ENCODE results near the gene PLAGL2.
"Not testable (repeated sequence)": the region's sequence is repeated elsewhere in the genome, so short reads cannot be mapped to it uniquely, and the experiment has no call there.

Gene PLAGL2

DNA sequence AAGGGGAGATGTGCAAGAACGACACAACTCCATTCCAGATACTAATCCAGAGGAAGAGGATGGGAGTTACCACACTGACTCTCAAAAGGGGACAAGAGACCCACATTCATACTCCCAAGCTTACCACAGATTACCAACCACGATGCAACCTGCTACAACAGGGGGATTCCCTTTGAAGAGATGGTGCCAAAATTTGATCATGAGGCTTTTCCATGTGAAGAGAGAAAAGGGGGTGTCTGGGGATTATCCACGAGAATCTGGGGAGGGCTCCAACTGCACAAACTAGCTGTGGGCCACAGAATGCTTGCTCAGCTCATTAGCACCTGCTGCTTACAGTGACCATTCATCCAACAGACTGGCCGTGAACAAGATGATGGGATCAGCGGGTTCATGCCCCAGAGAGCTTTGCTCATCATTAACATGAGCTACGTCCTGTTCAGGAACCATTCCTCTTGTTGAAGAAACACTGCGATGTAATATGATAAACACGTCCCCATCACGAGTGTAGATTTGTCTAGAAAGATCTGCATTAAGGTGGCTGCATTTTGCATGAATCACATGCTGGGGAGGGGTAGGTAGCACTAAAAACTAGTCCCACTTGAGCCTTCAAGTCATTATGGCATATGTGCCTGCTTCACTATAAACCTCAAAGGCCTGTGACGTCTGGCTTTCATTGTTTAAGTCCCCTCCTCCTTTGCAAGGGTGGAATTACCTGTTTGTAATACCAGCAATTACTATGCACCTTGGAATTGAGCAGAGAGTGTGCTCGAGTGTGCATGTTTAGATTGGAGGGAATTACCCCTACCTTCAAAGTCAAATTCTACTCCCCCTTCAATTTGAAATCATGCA is 4.0 kb downstream of the PLAGL2 start:
- no peak for DNase-seq (ENCODE audit: low read depth)

DNA sequence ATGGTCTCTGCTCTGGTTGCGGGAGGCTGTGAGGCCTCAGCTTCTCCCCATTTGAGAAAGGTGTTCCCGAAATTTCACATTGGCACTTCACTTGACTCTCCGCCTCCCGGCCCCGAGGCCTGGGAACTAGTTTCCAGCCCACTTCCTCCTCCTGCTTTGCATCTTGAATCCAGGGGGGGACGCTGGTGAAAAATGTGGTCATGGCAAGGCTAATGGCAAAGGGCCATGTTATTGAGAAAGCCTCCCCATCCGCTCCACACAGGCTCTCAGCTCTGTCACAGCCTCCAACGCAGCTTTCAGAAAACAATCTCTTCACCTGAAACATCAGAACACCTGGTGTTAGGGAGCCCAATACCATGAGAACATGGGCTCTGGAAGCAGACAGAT is 5.6 kb downstream of the PLAGL2 start:
- DNase-seq (ENCODE audit: low read depth) = no peak

- no peak for DNase-seq (ENCODE audit: low read depth)
Observed at GRCh38 chr20:32201296-32201976, 6.1 kb downstream of the PLAGL2 start.

DNA sequence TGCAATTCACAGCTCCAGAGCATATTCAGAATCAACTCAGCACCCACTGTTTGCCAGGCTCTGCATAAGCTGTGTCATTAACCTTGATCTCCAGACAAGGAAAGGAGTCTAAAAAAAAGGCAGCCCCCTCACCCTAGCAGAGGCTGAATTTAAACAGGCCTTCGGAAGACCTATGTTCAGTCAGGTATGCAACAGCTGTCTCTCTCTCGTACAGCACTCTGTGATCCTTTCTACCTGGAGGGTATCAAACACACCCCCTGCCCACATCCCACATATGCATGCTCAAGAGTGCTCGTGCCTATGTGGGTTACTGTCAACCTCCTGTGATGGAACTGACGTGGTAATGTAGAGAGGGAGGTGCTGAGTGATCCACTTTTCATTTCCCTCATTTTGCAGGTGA is 8.5 kb downstream of the PLAGL2 start:
- no peak for DNase-seq (ENCODE audit: low read depth)

DNA sequence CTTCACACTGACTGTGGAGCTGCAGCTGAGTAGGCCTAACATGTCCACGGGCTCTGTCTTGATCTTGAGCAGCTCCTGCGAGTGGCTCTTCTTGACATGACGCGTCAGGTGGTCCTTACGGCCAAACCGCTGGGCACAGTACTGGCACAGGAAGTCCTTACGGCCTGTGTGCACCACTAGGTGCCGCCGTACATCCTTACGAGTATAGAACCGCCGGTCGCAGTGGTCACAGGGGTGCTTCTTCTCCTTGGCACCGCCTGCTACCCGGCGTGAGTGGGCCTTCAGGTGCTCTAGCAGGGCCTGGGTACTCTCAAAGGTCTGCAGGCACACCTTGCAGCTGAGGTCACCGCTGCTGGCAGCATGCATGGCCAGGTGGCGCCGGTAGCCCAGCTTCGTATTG is 10.4 kb downstream of the PLAGL2 start:
- not testable (repeated sequence) for DNase-seq (ENCODE audit: low read depth)

- DNase-seq (ENCODE audit: low read depth) = not testable (repeated sequence)
Observed at GRCh38 chr20:32196613-32197012, 10.9 kb downstream of the PLAGL2 start.

DNA sequence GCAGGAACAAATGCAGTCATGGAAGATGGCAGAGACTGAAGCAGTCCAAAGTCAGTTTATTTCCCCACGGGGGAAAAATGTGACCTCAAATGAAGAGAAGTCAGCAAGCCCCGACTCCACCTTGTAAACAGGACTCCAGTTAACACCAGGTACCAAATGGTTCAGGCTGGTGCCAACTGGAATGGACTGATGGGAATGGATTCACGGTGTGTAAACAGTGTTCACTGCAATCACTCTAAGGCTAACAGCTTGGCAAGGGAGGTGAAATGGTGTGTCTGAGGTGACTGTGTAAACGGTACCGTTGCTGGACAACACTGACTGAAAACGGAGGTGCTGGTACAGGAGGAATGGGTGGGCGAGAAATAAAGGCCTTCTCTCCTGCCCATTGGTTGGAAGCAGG is 12.0 kb downstream of the PLAGL2 start:
- no peak for DNase-seq (ENCODE audit: low read depth)

GRCh38 chr20:32193996-32194395 is 13.5 kb downstream of the PLAGL2 start:
- DNase-seq (ENCODE audit: low read depth) = no peak

DNA sequence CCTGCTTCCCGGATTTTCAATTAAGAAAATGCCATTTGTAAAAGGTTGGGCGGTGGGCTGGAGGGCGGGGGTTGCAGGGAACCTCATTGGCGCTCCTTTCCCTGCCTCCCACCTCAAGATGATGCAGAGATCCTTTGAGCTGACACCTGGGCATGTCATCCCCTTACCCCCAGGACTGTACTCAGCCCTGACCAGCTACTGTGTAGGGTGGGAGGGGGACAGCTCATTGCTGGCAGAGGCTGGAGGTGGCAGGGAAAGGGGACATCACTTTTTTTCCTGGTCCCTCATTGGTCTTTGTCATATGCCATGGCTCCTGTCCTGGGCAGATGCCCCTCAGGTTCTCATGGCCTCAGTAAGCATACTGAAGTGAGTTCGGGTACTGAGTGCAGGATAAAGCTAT is 14.2 kb downstream of the PLAGL2 start:
- not testable (repeated sequence) for DNase-seq (ENCODE audit: low read depth)

GRCh38 chr20:32192698-32193097 is 14.8 kb downstream of the PLAGL2 start:
- no peak for DNase-seq (ENCODE audit: low read depth)

GRCh38 chr20:32191873-32192272 is 15.7 kb downstream of the PLAGL2 start:
- no peak for DNase-seq (ENCODE audit: low read depth)

DNA sequence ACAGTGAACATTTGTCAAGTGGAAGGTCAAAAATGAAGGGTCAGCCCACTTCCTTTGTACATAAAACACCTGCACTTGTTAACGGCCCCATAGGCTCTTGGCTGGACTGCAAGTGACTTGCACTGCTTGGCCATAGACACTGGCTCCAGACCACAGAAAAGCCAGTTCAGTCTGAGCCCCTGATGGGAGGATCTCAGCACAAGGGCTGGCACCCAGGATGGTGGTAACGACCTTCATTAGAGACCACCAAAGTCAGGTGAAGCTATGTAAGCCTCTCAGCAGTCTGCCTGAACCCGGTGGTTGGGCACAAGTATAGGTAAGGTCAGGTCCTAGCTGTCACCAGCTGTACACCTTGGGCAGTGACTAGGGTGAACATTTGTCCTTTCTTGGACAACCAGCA is 16.1 kb downstream of the PLAGL2 start:
- DNase-seq (ENCODE audit: low read depth) = no peak

GRCh38 chr20:32190616-32191415 is 16.7 kb downstream of the PLAGL2 start:
- DNase-seq (ENCODE audit: low read depth) = no peak

DNA sequence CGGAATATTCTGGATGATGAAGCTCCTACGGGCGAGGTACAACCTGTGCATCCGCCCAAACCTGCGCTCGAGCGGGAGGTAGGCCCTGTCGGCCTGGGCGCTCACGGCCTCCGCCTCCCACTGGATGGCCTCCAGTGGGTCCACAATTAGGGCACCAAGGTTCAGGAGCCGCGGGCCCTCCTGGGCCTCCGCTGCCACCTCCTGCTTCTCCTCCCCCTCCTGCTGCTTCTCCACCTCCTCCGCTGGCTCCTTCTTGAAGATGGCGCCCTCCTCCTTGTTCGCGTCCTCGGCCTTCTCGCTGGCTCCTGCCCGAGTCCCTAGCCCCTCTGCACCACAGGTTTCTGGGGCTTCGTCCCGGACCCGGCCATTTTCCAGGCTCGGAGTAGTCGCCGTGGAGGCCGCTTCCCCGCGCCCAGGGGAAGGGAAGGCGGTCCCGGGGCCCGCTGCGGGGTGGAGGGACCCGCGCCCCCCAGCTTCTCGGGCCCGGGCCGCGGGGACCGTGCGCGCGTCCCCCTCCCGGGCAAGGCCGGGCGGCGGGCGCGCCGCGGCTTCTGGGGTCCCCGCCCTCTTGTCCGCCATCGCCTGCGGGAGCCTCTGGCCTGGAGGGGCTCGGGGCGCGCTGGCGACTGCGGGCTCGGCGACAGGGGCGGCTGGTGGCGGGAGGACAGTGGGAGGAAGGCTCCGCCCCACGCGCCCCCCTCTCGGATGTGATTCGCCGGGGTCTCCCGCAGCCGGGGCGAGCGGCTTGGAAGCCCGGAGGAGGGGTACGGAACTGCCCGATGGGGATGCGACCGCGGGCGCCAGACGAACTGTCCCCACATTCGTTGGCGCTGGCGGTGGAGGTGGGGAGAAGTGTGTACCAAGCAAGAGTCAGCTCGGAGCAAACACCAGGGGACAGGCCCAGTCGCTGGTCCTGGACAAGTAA is 17.6 kb downstream of the PLAGL2 start:
- no peak for DNase-seq (ENCODE audit: low read depth)

- no peak for DNase-seq (ENCODE audit: low read depth)
Observed at GRCh38 chr20:32189123-32189410, 18.5 kb downstream of the PLAGL2 start.

DNA sequence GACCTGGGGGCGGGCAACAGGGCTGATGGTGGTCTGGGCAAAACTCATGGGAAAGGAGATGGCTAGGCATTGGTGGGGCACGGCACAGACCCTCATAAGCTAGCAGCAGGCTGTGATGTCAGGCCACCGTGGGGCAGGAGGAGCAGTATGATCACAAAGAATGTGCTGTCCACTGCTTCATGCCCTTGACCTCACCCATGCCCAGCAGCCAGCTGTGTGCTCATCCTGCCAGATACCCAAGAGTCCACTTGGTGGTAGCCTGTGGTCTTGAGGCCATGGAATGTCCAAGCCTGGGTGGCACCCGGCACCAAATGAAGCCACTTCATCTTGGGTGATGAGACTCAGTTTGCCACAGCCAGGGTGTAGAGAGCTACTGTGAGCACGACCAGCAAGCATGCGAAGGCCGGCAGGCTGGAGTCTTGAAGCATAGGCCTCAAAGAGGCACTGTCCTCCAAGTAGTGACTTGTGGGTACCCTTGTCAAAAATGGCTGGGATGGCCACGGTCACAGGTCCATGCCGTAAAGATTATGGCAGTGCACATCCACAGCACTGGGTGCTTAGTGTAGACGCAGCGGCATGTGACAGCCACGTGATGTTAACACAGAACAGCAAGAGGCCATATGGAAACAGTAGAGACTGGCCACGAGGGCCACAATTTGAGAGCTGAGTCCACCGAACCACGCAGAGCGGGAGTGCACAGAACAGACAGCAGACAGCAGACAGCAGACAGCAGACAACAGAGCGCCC is 19.0 kb downstream of the PLAGL2 start:
- no peak for DNase-seq (ENCODE audit: low read depth)

GRCh38 chr20:32186506-32186905 is 21.0 kb downstream of the PLAGL2 start:
- DNase-seq (ENCODE audit: low read depth) = no peak

GRCh38 chr20:32184961-32185603 is 22.5 kb downstream of the PLAGL2 start:
- no peak for DNase-seq (ENCODE audit: low read depth)

DNA sequence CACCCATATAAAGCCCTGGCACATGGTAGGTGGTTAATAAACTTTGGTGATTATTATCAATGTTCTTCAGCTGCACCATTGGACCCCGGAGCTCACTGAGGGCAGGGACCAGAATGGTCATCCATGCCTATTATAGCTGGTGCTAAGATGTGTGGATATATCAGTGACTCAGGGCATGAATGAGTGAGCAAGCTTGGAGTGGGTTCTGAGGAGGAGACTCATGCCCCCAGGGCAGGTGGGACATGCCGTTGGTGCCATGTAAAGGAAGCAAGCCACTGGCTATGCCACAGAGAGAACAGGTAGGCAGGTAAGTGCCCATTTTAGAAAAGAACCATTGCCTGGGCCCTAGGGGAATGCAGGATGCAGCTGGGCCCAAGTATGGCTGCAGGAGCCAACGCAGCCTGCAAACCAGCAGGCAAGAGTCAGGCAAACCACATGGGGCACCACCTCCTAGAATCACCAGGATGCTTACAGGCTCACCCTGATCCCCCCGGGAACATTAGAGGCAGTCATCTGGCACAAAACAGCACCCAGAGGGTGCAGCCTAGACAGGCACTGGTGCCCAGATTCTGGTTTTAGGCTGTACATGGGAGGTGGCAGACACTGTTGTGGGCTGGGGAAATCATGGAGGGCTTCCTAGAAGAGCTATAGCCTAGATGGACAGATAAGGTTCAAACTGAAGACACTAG is 23.5 kb downstream of the PLAGL2 start:
- no peak for DNase-seq (ENCODE audit: low read depth)

- DNase-seq (ENCODE audit: low read depth) = no peak
Observed at GRCh38 chr20:32181606-32182005, 25.9 kb downstream of the PLAGL2 start.

Data from stimulated activated CD8-positive, alpha-beta memory T cell treated with anti-CD3 and anti-CD28 coated beads, Interleukin-12 subunit alpha, Interleukin-12 subunit beta, amount 100 ng/mL, for 4 hours (primary cell).